HG02571 (cell line): ENCODE data around the gene SMPD4.
A peak's percentile ranks its signal among the peaks of the same experiment; 100 is the strongest.
"Not testable (repeated sequence)": the region's sequence is repeated elsewhere in the genome, so short reads cannot be mapped to it uniquely, and the experiment has no call there.

Experiments used
- ATAC-seq: cut with Tn5 transposase; IDR thresholded peaks from one replicate; pipeline ENCODE4 v1.9.1; 2021; ENCODE audit warnings: mild to moderate bottlenecking, moderate library complexity; ENCODE audit not compliant: unreplicated experiment

SMPD4 gene, protein sequence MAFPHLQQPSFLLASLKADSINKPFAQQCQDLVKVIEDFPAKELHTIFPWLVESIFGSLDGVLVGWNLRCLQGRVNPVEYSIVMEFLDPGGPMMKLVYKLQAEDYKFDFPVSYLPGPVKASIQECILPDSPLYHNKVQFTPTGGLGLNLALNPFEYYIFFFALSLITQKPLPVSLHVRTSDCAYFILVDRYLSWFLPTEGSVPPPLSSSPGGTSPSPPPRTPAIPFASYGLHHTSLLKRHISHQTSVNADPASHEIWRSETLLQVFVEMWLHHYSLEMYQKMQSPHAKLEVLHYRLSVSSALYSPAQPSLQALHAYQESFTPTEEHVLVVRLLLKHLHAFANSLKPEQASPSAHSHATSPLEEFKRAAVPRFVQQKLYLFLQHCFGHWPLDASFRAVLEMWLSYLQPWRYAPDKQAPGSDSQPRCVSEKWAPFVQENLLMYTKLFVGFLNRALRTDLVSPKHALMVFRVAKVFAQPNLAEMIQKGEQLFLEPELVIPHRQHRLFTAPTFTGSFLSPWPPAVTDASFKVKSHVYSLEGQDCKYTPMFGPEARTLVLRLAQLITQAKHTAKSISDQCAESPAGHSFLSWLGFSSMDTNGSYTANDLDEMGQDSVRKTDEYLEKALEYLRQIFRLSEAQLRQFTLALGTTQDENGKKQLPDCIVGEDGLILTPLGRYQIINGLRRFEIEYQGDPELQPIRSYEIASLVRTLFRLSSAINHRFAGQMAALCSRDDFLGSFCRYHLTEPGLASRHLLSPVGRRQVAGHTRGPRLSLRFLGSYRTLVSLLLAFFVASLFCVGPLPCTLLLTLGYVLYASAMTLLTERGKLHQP

DNA sequence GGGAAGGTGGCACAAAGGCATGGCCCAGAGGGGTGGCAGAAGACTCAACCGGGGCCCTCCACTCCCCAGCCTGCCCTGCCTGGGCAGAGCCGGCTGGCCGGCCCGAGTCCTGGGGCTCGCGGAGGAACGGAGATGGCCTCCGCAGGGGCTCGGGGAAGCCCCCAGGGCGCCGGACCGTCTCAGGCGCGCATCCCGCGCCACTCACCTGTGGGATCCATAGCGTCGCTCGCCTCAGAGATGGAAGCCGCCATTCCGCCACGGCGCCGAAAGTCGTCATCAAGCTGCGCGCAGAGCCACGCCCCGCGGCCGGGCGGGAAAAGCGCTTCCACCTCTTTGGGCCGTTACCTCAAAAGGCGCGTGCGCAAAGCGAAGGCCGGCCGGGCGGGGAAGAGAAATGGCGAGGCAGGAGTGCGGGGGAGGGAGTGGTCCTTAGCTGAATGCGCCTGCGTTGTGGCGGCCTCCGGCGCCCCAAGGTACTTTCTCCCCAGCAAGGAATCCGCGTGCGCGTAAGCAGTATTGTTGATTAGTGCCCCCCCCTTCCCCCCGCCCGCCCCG, at the start of gene SMPD4:
TSS of gene SMPD4 (minus strand) at position 278 of the 555 bp plus-strand sequence. CDS start 5,010 bp downstream, outside the sequence.
- ATAC-seq: peak; percentile 54

DNA sequence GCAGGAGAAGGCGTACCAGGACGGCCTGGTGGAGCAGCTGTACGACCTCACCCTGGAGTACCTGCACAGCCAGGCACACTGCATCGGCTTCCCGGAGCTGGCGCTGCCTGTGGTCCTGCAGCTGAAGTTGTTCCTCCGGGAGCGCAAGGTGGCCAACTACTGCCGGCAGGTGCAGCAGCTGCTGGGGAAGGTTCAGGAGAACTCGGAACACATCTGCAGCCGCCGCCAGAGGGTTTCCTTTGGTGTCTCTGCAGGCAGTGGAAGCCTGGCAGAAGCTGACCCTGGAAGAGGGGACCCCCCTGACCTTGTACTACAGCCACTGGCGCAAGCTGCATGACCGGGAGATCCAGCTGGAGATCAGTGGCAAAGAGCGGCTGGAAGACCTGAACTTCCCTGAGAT, 49.5 kb upstream of the SMPD4 start:
- not testable (repeated sequence) for ATAC-seq

- ATAC-seq: not testable (repeated sequence)
Observed at GRCh38 chr2:130230376-130230775, 49.0 kb upstream of the SMPD4 start.

GRCh38 chr2:130229161-130229510, 47.7 kb upstream of the SMPD4 start:
- not testable (repeated sequence) for ATAC-seq

DNA sequence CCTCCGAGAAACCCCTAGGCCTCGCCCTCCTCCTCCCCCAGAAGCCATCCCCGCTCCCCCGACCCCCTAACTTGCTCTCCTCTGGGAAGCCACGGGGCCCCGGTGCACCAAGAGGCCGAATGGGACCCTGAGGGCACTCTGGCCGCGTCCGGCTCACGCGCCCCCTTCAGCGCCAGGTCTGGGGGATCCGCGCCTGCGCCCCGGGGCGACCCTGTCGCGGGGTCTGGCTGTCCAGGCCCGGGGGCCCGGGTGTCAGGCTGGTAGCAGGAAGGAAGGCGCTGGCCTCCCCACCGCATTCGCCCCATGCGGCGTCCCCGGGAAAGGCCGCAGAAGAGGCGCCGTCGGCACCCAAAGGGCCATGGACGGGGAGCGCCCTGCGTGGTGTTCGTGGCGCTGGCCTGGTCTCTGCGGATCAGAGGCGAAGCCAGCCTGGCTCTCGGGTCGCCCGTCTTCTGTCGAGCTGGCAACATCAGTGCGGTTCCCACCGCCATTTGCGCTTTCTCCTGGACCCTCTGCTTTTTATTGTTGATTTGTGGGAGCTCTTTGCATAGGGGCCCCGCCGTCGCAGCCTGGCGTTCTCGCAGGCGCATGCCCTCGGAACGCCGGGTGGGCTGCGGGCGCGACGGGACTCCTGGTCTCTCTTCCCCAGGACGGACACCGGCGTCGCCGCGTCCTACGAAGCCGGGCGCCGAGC, 47.2 kb upstream of the SMPD4 start:
- ATAC-seq: not testable (repeated sequence)

GRCh38 chr2:130228005-130228404, 46.6 kb upstream of the SMPD4 start:
- ATAC-seq: not testable (repeated sequence)

DNA sequence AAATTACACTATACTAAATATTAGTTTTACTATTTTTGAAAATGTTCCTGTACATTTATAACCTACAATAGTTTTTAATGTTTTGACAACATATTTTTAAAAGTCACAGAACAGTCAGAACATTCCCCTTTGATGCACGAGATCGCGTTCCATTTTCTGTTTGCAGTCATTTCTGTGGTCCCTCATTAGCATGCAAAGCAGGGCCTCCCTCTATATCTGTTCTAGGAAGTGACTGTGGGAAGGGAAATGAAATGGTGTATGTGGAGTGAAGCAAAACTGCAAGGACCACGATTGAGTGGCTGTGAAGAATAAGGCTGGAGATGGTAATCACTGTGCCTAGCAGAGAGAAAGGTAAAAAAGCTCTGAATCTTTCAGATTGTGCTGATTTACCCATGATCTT, 41.1 kb upstream of the SMPD4 start:
- ATAC-seq: peak; percentile 93

DNA sequence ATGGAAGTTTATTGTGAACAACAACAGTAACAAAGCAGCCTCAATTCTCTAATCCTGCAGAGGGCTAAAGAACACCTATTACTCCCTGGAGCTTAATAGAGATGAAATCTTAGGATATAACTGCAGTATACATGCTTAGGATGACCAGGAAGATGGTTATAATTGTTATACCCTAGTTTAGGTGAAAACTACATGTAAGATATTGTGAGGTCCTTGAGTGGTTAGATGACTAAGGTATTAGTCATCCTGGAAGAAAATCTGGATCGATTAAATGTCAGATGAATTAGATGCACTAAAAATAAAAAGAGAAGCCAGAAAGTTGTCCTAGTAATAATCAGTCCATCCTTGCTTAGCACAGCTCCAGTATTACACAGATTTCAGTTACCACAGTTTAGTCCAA, 39.1 kb upstream of the SMPD4 start:
- ATAC-seq: not testable (repeated sequence)

- ATAC-seq: not testable (repeated sequence)
Observed at GRCh38 chr2:130219147-130219546, 37.7 kb upstream of the SMPD4 start.

DNA sequence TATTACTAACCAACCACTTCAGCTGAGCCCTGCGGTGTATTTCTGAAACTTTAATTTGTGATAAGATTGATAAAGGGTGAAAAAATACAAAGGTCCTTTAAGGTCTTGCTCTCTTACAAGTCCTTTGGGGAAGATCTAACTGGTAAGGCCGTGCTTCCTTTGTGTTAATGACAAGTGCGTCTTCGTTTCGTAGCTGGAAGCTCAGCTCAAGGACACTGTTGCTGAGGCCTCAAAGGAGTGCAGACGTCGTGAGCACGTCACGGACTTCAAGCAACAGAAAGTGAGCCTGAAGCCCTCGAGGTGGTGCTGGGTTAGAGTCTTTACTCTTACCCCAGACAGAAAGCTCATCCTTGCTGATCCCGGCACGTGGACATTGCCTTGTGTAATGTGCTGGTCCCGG, 25.6 kb upstream of the SMPD4 start:
- not testable (repeated sequence) for ATAC-seq

DNA sequence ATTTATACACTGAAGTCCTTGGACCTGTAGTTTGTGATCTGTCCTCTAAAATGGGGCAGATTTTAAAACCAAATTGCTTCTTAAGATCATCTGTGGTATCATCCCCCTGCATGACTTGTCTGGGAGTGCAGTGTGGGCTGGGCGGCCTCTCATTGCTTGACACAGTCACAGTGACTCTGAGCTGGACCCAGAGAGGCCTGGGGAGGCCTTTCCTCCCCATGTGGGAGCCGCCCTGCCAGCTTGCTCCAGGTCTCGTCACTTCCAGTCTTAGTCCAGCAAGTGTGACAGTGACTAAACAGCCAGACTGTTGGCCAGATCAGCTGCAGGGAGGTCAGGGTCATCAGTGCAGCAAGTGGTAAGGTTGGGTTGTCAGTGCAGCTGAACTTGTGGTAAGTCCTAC, 21.7 kb upstream of the SMPD4 start:
- not testable (repeated sequence) for ATAC-seq

DNA sequence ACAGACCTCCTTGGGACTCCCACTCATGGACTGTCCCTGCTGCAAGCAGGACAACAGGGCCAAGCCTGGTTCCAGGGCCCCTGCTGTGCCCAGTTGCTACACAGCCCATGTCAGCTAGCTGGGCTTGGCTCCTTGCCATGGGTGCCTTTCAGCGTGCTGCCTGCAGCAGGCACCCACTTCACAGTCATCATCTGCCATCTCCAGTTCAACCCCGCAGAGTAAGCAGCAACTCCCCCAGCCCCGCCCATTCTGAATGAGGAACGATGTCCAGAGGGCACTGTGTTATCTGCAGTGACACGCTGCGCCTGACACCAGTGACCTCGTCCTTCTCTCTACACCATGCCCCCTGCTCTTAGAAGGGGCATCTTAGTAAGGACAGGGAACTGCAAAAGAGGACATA, 21.1 kb upstream of the SMPD4 start:
- ATAC-seq: not testable (repeated sequence)

GRCh38 chr2:130198343-130198742, 16.9 kb upstream of the SMPD4 start, which contains the start of gene TUBA3E:
TUBA3E (minus strand) TSS chr2:130198439; CDS start chr2:130198360, 79 bp downstream.
- no peak for ATAC-seq

DNA sequence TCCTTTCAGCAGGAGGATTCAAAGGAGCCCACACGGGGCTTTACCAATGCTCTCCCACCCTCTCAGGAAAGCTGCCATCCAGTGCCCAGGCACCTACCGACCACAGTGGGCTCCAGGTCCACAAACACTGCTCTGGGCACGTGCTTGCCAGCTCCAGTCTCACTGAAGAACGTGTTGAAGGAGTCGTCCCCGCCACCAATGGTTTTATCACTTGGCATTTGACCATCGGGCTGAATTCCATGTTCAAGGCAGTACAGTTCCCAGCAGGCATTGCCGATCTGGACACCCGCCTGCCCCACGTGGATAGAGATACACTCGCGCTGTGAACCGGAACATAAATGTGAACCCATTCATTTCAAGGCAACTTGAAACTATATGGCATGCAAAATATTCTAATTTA, 14.7 kb upstream of the SMPD4 start:
- ATAC-seq: not testable (repeated sequence)

DNA sequence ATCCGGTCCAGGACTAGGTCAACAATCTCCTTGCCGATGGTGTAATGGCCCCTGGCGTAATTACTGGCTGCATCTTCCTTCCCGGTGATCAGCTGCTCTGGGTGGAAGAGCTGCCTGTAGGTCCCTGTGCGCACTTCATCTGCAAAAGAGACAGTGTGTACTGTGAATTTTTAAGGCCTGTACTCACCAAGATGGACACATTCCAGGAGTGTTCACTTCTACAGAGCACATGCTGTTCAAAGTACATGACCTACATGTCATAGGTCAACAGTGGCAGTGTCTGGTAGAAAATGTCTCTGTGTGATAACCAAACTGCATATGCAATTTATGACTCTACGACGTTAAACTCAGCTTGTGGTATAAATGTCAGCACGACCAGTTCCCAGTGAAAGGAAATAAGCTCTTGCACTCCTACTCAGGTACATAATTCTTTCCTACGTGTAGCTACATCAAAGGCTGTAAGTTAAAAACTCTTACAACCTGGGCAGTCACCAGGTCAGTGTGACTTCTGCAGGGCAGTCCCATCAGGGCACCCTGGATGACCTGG, 13.8 kb upstream of the SMPD4 start:
- ATAC-seq: not testable (repeated sequence)

- not testable (repeated sequence) for ATAC-seq
Observed at GRCh38 chr2:130193824-130194223, 12.4 kb upstream of the SMPD4 start.

- ATAC-seq: not testable (repeated sequence)
Observed at GRCh38 chr2:130192451-130192850, 11.0 kb upstream of the SMPD4 start.

- ATAC-seq: not testable (repeated sequence)
Observed at GRCh38 chr2:130191319-130191718, 9.9 kb upstream of the SMPD4 start.

GRCh38 chr2:130190237-130190636, 8.8 kb upstream of the SMPD4 start:
- ATAC-seq: no peak

DNA sequence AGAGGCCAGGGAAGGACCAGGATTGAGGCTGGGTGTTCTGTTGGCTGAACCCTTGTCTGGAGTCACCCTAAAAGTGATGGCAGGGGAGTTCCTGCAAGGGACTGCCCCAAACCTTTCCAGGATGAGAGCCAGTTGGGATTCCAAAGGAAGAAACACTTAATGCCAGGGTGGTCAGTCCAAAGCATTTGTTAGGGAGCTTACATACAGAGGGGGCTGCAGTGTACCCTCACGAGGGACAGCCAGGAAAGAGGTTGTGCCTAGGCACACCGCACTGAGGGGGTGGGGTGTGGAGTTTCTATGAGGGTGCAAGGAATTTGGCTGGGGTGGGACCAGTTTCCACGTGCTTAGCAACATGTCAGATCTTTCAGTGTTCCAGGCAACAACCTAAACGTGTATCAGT, 7.6 kb upstream of the SMPD4 start:
- not testable (repeated sequence) for ATAC-seq
